ENCODE data around the gene TSGA10. TPM values are rescaled to one million over a fixed set of nuclear protein-coding genes. Genes with fewer than 3 reads are reported as not detected.

The TSGA10 gene
- total RNA-seq, 1 experiment from 2014 or later: 6.6 TPM

DNA sequence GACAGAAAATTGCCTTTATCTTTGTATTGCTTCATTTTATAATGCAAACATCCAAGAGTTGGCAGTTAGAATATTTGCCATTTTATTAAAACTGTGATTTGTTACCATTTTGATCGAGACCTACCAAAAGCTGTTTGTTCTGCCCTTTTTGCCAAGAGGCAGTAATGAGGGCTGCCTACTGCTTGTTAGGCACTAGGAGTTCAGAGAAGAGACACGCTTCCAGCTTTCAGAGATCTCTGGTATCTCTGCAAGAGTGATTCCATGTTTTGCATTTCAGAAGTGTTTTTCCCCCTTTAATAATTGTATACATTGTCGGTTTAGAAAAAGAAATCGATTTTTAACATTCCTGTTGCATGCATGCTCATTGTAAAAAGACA is 26.9 kb upstream of the TSGA10 start:
- TF ChIP-seq, protein P1, sequence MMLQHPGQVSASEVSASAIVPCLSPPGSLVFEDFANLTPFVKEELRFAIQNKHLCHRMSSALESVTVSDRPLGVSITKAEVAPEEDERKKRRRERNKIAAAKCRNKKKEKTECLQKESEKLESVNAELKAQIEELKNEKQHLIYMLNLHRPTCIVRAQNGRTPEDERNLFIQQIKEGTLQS (IDR thresholded peaks at IDR 0.05): no peak
- TF ChIP-seq TCF7L2 (IDR thresholded peaks at IDR 0.05; ENCODE audit: borderline replicate concordance, extremely low read depth, insufficient read depth, insufficient read length) (no peak), ZFX (IDR thresholded peaks at IDR 0.05) (no peak), EZH2 (IDR thresholded peaks at IDR 0.05) (no peak), ELF1 (IDR thresholded peaks at IDR 0.05; ENCODE audit: borderline replicate concordance, low read depth) (no peak)
- no peaks in the 10 kb centered on the region for H3K36me3 ChIP-seq (ENCODE audit: control insufficient read depth in 1 of 2, insufficient read depth in 2 of 2, low read length in 2 of 2)
- no peak for DNase-seq (ENCODE audit: low read depth, low spot score)
- peak overlapping the region; percentile 91 for H3K9ac ChIP-seq (ENCODE audit: low read length)
- H3K27me3 ChIP-seq (ENCODE audit: insufficient read depth, low read length): no peaks in the 10 kb centered on the region
- peaks cover 9 to 21% of the 10 kb centered on the region in 2 experiments; a peak in 3 of 4 replicates for H3K4me1 ChIP-seq (ENCODE audit: control insufficient read depth in 1 of 2, insufficient read depth in 2 of 2, low read length in 2 of 2)
- no peaks in the 10 kb centered on the region for H4K20me1 ChIP-seq (ENCODE audit: insufficient read depth)
- no peak for ATAC-seq
- intact Hi-C loops (cut with micrococcal nuclease): loop anchor here (1.0 to 2.0 kb wide), 2 partner anchors 155 to 309 kb away; partner anchors contain the start of genes REV1 and TXNDC9
- no peaks in the 10 kb centered on the region for H3K9me2 ChIP-seq (ENCODE audit: insufficient read depth)
- no peaks in the 10 kb centered on the region for H3K9me3 ChIP-seq (ENCODE audit: control insufficient read depth in 1 of 2, insufficient read depth in 1 of 2, low read depth in 1 of 2, low read length in 2 of 2)
- CTCF ChIA-PET: interaction anchor here (0.7 kb wide), 1 partner anchor 155 kb away, joined by 3 read pairs; the partner anchor contains the start of gene TXNDC9
- POLR2A ChIA-PET: no interaction called here
- no peak overlapping the region for H2AFZ ChIP-seq (ENCODE audit: low read depth, low read length, poor library complexity, severe bottlenecking)
- RAD21 ChIA-PET (ENCODE audit: low non-redundant PET in 1 of 2, low total read pairs in 2 of 2, uncharacterized antibody in 2 of 2, unreplicated experiment in 2 of 2): interaction anchor here in 1 of 2 experiments (0.6 kb wide), 1 partner anchor 322 kb away, joined by 3 read pairs; no protein-coding TSS in a partner anchor
- H3K4me2 ChIP-seq (ENCODE audit: low read length): peak overlapping the region; percentile 81
- H3K79me2 ChIP-seq (ENCODE audit: insufficient read depth, low read length): peaks cover 84% of the 10 kb centered on the region
- BruUV-seq (replicated peaks): no TSS peak
- H3K4me3 ChIP-seq (replicated peaks in 1 of 2; ENCODE audit: low read depth in 1 of 2, low read length in 2 of 2): peak overlapping the region; percentile 72 to 78
- peak overlapping the region; percentile 67 for H3K27ac ChIP-seq (ENCODE audit: low read depth, low read length)

DNA sequence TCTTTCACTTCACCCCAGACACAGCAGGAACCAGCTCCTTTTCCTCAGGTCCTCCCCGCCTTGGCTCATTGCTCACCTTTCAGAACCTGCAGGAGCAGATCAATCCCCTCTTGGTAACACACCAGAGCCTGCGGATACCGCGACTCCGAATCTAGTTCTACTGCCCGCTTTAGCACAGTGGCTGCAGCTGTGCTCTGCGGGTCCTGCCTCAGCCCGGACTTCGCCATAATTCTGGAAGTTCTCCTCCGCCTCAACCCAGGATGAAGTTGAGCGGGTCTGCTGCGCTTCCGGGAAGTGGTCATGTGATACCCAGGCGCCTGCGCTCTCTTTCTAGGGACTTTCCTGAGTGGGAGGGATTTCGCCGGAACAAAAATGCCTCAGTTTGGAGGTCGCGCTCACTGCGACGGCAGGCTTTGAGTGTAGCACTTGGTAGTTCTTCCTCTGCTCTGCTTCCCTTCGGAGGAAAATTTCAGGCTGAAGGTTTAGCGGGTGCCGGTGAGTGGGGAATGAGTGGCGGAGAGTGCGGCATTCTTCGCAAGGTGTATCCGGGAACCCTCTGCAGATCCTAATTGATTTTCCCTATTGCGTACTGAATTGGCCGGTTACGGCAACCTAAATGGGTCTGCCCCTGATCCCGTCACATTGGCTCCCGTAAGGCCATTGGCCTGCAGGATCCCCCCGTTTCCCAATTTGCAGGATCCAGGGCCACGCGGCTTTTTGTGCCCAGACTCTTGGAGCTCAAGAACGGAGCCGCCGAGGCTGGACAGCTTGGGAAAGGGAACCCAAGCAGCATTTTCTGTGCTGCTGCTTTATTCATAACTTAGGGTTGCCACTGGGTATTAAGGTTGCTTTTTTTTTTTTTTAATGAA is 26.2 kb upstream of the TSGA10 start, which contains the start of the genes MITD1 and MRPL30:
Gene MITD1 (minus strand): TSS at position 304 of the 869 bp plus-strand sequence. CDS start 77 bp downstream, at position 227.
Gene MRPL30 (plus strand): TSS at position 430 of the 869 bp plus-strand sequence. CDS start 5,020 bp downstream, outside the sequence.
- ATAC-seq: peak; percentile 88
- TF ChIP-seq CEBPB (IDR thresholded peaks at IDR 0.05; ENCODE audit: low read depth): no peak
- TF ChIP-seq SP1 (IDR thresholded peaks at IDR 0.05; ENCODE audit: low read depth): peak; percentile 71
- TF ChIP-seq ZNF274 (IDR thresholded peaks at IDR 0.05; ENCODE audit: low read depth, low read length): no peak
- no peak for TF ChIP-seq EZH2phosphoT487 (IDR thresholded peaks at IDR 0.05; ENCODE audit: borderline replicate concordance)
- no peak for TF ChIP-seq EZH2 (IDR thresholded peaks at IDR 0.05)
- TF ChIP-seq, protein P2, sequence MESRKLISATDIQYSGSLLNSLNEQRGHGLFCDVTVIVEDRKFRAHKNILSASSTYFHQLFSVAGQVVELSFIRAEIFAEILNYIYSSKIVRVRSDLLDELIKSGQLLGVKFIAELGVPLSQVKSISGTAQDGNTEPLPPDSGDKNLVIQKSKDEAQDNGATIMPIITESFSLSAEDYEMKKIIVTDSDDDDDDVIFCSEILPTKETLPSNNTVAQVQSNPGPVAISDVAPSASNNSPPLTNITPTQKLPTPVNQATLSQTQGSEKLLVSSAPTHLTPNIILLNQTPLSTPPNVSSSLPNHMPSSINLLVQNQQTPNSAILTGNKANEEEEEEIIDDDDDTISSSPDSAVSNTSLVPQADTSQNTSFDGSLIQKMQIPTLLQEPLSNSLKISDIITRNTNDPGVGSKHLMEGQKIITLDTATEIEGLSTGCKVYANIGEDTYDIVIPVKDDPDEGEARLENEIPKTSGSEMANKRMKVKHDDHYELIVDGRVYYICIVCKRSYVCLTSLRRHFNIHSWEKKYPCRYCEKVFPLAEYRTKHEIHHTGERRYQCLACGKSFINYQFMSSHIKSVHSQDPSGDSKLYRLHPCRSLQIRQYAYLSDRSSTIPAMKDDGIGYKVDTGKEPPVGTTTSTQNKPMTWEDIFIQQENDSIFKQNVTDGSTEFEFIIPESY (IDR thresholded peaks at IDR 0.05; ENCODE audit: extremely low read depth, insufficient replicate concordance, low read length): peak; percentile 82
- TF ChIP-seq SRF (IDR thresholded peaks at IDR 0.05; ENCODE audit: low read depth): peak; percentile 77; the same call in 1 of the 2 replicates
- TF ChIP-seq, protein P3, sequence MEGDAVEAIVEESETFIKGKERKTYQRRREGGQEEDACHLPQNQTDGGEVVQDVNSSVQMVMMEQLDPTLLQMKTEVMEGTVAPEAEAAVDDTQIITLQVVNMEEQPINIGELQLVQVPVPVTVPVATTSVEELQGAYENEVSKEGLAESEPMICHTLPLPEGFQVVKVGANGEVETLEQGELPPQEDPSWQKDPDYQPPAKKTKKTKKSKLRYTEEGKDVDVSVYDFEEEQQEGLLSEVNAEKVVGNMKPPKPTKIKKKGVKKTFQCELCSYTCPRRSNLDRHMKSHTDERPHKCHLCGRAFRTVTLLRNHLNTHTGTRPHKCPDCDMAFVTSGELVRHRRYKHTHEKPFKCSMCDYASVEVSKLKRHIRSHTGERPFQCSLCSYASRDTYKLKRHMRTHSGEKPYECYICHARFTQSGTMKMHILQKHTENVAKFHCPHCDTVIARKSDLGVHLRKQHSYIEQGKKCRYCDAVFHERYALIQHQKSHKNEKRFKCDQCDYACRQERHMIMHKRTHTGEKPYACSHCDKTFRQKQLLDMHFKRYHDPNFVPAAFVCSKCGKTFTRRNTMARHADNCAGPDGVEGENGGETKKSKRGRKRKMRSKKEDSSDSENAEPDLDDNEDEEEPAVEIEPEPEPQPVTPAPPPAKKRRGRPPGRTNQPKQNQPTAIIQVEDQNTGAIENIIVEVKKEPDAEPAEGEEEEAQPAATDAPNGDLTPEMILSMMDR (IDR thresholded peaks at IDR 0.05 in 2 of 3, conservative IDR thresholded peaks at IDR 0.05 in 1 of 3; ENCODE audit: borderline replicate concordance in 1 of 3, insufficient read depth in 1 of 3, low read depth in 2 of 3, low read length in 2 of 3): no peak
- no peak for TF ChIP-seq TCF7L2 (IDR thresholded peaks at IDR 0.05; ENCODE audit: borderline replicate concordance, extremely low read depth, insufficient read depth, insufficient read length)
- peak; percentile 66 for TF ChIP-seq EGR1 (IDR thresholded peaks at IDR 0.05; ENCODE audit: low read depth)

More for the DNA sequence above, 26.2 kb upstream of the TSGA10 start, which contains the start of the genes MITD1 and MRPL30:
- Histone ChIP-seq H3K27ac (ENCODE audit: low read depth, low read length) (peak within 1 kb of the TSS; percentile 67), H3K9ac (ENCODE audit: low read length) (peak within 1 kb of the TSS; percentile 91), H3K27me3 (ENCODE audit: insufficient read depth, low read length) (no peaks in the 10 kb centered on the region), H3K4me2 (ENCODE audit: low read length) (peak within 1 kb of the TSS; percentile 81), H3K9me3 (ENCODE audit: control insufficient read depth in 1 of 2, insufficient read depth in 1 of 2, low read depth in 1 of 2, low read length in 2 of 2) (no peaks in the 10 kb centered on the region), H2AFZ (ENCODE audit: low read depth, low read length, poor library complexity, severe bottlenecking) (peak within 1 kb of the TSS; percentile 38), H4K20me1 (ENCODE audit: insufficient read depth) (no peaks in the 10 kb centered on the region), H3K36me3 (ENCODE audit: control insufficient read depth in 1 of 2, insufficient read depth in 2 of 2, low read length in 2 of 2) (no peaks in the 10 kb centered on the region), H3K79me2 (ENCODE audit: insufficient read depth, low read length) (peaks cover 78% of the 10 kb centered on the region), H3K4me1 (ENCODE audit: control insufficient read depth in 1 of 2, insufficient read depth in 2 of 2, low read length in 2 of 2) (peaks cover 9 to 21% of the 10 kb centered on the region in 2 experiments; a peak in 3 of 4 replicates), H3K4me3 (replicated peaks in 1 of 2; ENCODE audit: low read depth in 1 of 2, low read length in 2 of 2) (peak within 1 kb of the TSS; percentile 72 to 78), H3K9me2 (ENCODE audit: insufficient read depth) (no peaks in the 10 kb centered on the region)
- CTCF ChIA-PET: interaction anchor here (0.5 to 1.5 kb wide), 3 partner anchors 156 to 376 kb away, joined by 3 to 7 read pairs (median 4); partner anchors contain the start of genes EIF5B and TXNDC9
- BruUV-seq (replicated peaks): TSS peak; percentile 82
- POLR2A ChIA-PET: interaction anchor here (0.6 to 2.1 kb wide), 2 partner anchors 40 to 193 kb away, joined by 3 to 6 read pairs; partner anchors contain the start of gene C2orf15
- RAD21 ChIA-PET (ENCODE audit: low non-redundant PET in 1 of 2, low total read pairs in 2 of 2, uncharacterized antibody in 2 of 2, unreplicated experiment in 2 of 2): interaction anchor here in 1 of 2 experiments (0.6 kb wide), 1 partner anchor 323 kb away, joined by 3 read pairs; no protein-coding TSS in a partner anchor
- intact Hi-C loops (cut with micrococcal nuclease): loop anchor here (1.0 to 2.0 kb wide), 2 partner anchors 155 to 310 kb away; partner anchors contain the start of genes REV1 and TXNDC9
- peak; percentile 92 for DNase-seq (ENCODE audit: low read depth, low spot score)

Data from HCT116 (cell line).